SK-N-SH treated with all-trans-retinoic acid at 6 μM for 48 hours (cell line): ENCODE data around the gene GON4L.

Experiments used
- ARNTL ChIP-seq: fragments of 450-650 bp; formaldehyde crosslinking; IDR thresholded peaks from 2 replicates; pipeline ENCODE4 v1.5.0; 2020; ENCODE audit warnings: low read depth, mild to moderate bottlenecking, moderate library complexity, borderline replicate concordance
- CSDC2 ChIP-seq: fragments of 250-450 bp; sonication (Bioruptor Pico); IDR thresholded peaks from 2 replicates; pipeline ENCODE4 v1.5.0; 2020; ENCODE audit warnings: mild to moderate bottlenecking, moderate library complexity
- CSRNP3 ChIP-seq: fragments of 250-450 bp; sonication (Bioruptor Pico); IDR thresholded peaks from 2 replicates; pipeline ENCODE4 v1.5.1; 2021; ENCODE audit warnings: mild to moderate bottlenecking, moderate library complexity
- ESRRG ChIP-seq: fragments of 250-450 bp; sonication (Bioruptor Pico); IDR thresholded peaks from 2 replicates; pipeline ENCODE4 v1.6.1; 2021; ENCODE audit warnings: mild to moderate bottlenecking
- PATZ1 ChIP-seq: fragments of 250-450 bp; sonication (Bioruptor Pico); IDR thresholded peaks from 2 replicates; pipeline ENCODE4 v1.8.0; 2020; ENCODE audit warnings: mild to moderate bottlenecking, moderate library complexity, borderline replicate concordance
- ZC3H10 ChIP-seq: fragments of 250-450 bp; sonication (Bioruptor Pico); IDR thresholded peaks from 2 replicates; pipeline ENCODE4 v1.5.1; 2021; ENCODE audit warnings: mild to moderate bottlenecking, moderate library complexity
- ZFP3 ChIP-seq: fragments of 250-450 bp; sonication (Bioruptor Pico); IDR thresholded peaks from 2 replicates; pipeline ENCODE4 v1.5.0; 2020; ENCODE audit warnings: mild to moderate bottlenecking, moderate library complexity
- ZFP30 ChIP-seq: fragments of 450-650 bp; formaldehyde crosslinking; IDR thresholded peaks from 2 replicates; pipeline ENCODE4 v1.5.0; 2022; ENCODE audit warnings: mild to moderate bottlenecking, moderate library complexity
- ZNF565 ChIP-seq: fragments of 450-650 bp; formaldehyde crosslinking; conservative IDR thresholded peaks from 2 replicates; pipeline ENCODE4 v1.5.0; 2020; ENCODE audit warnings: low read depth, mild to moderate bottlenecking, moderate library complexity
- ZNF70 ChIP-seq: fragments of 450-650 bp; formaldehyde crosslinking; IDR thresholded peaks from 2 replicates; pipeline ENCODE4 v1.5.0; 2020; ENCODE audit warnings: mild to moderate bottlenecking, moderate library complexity
- ZNF8 ChIP-seq: fragments of 450-650 bp; formaldehyde crosslinking; IDR thresholded peaks from 2 replicates; pipeline ENCODE4 v1.5.0; 2020; ENCODE audit warnings: mild to moderate bottlenecking, moderate library complexity

GRCh38 chr1:155713075-155713474 lies 143.9 kb downstream of the GON4L start:
- no peak for TF ChIP-seq ZNF8
- no peak for TF ChIP-seq ZNF565 (CRISPR knock-in tag)
- TF ChIP-seq ESRRG = no peak
- TF ChIP-seq PATZ1 (CRISPR knock-in tag) = no peak
- no peak for TF ChIP-seq CSRNP3 (CRISPR knock-in tag)
- no peak for TF ChIP-seq ARNTL (CRISPR knock-in tag)
- no peak for TF ChIP-seq ZFP30 (CRISPR knock-in tag)
- no peak for TF ChIP-seq ZFP3 (CRISPR knock-in tag)
- TF ChIP-seq CSDC2 (CRISPR knock-in tag) = no peak
- no peak for TF ChIP-seq ZC3H10 (CRISPR knock-in tag)
- no peak for TF ChIP-seq ZNF70 (CRISPR knock-in tag)
